ENCODE results near the gene S100A4.
"Not testable (repeated sequence)": the region's sequence is repeated elsewhere in the genome, so short reads cannot be mapped to it uniquely, and the experiment has no call there.

The S100A4 gene

DNA sequence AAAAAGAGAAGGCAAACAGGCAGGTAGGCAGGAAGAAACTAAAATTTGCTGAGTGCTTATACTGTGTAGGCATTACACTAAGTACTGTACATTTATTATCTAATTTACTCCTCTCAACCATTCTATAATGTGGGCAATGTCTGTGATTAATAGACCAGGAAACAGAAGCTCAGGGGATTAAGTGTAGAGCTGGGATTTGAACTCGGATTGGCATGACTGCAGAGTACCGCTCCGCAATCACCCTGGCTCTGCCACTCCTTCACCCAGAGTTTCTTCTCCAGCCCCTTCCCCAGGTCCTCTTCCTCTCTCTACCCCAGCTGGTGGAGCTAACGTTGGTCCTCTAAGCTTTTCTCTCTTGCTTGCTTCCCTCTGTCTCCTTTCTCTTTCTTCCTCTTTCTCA, 31.5 kb upstream of the S100A4 start:
- Histone ChIP-seq H3K36me3 (no peaks in the 10 kb centered on the region), H3K27ac (peak overlapping the region; percentile 87), H3K27me3 (ENCODE audit: insufficient read depth, low read depth, severe bottlenecking) (no peaks in the 10 kb centered on the region), H3K9me3 (ENCODE audit: severe bottlenecking) (peaks cover 14% of the 10 kb centered on the region), H3K4me3 (ENCODE audit: low read depth, low read length) (no peak overlapping the region)
- peak; percentile 76 for DNase-seq
- TF ChIP-seq, protein P1, sequence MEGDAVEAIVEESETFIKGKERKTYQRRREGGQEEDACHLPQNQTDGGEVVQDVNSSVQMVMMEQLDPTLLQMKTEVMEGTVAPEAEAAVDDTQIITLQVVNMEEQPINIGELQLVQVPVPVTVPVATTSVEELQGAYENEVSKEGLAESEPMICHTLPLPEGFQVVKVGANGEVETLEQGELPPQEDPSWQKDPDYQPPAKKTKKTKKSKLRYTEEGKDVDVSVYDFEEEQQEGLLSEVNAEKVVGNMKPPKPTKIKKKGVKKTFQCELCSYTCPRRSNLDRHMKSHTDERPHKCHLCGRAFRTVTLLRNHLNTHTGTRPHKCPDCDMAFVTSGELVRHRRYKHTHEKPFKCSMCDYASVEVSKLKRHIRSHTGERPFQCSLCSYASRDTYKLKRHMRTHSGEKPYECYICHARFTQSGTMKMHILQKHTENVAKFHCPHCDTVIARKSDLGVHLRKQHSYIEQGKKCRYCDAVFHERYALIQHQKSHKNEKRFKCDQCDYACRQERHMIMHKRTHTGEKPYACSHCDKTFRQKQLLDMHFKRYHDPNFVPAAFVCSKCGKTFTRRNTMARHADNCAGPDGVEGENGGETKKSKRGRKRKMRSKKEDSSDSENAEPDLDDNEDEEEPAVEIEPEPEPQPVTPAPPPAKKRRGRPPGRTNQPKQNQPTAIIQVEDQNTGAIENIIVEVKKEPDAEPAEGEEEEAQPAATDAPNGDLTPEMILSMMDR (IDR thresholded peaks at IDR 0.05; ENCODE audit: low read depth, low read length): no peak

DNA sequence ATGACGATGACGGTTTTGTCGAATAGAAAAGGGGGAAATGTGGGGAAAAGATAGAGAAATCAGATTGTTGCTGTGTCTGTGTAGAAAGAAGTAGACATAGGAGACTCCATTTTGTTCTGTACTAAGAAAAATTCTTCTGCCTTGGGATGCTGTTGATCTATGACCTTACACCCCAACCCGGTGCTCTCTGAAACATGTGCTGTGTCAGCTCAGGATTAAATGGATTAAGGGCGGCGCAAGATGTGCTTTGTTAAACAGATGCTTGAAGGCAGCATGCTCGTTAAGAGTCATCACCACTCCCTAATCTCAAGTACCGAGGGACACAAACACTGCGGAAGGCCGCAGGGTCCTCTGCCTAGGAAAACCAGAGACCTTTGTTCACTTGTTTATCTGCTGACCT, 29.9 kb upstream of the S100A4 start:
- not testable (repeated sequence) for H3K36me3 ChIP-seq; H3K27me3 ChIP-seq (ENCODE audit: insufficient read depth, low read depth, severe bottlenecking); H3K4me3 ChIP-seq (ENCODE audit: low read depth, low read length)
- DNase-seq: peak; percentile 97
- Histone ChIP-seq H3K27ac (peak overlapping the region; percentile 87), H3K9me3 (ENCODE audit: severe bottlenecking) (peaks cover 11% of the 10 kb centered on the region)

DNA sequence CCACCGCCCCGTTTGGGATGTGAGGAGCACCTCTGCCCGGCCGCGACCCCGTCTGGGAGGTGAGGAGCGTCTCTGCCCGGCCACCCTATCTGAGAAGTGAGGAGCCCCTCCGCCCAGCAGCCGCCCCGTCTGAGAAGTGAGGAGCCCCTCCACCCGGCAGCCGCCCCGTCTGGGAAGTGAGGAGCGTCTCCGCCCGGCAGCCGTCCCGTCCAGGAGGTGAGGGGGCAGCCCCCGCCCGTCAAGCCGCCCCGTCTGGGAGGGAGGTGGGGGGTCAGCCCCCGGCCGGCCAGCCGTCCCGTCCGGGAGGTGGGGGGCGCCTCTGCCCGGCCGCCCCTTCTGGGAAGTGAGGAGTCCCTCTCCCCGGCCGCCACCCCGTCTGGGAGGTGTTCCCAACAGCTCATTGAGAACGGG, 29.5 kb upstream of the S100A4 start:
- DNase-seq: peak; percentile 68
- H3K27me3 ChIP-seq (ENCODE audit: insufficient read depth, low read depth, severe bottlenecking); H3K4me3 ChIP-seq (ENCODE audit: low read depth, low read length); H3K36me3 ChIP-seq: not testable (repeated sequence)
- H3K27ac ChIP-seq: peak overlapping the region; percentile 87
- H3K9me3 ChIP-seq (ENCODE audit: severe bottlenecking): peaks cover 11% of the 10 kb centered on the region

DNA sequence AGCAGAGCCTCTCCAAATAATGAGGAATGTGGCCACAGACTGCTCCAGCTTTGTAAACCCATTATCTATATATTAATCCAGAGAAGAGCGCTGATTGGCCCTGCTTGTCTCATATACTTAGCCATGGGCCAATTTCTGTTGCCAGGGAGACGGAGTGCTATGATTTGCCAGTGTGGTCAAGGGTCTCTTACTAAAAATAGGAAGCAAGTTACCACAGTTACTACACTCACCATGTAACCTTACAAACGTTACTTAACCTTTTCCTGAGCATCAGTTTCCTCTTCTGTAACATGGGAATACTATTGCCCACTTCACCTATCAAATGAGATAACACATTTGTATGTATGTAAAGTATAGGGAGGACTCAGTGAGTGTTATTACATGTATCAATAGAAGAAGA, 27.7 kb upstream of the S100A4 start:
- peaks cover 11% of the 10 kb centered on the region for H3K9me3 ChIP-seq (ENCODE audit: severe bottlenecking)
- H3K27ac ChIP-seq: 0 out of 2 replicates have a peak overlapping the region, but pooled peaks have one; percentile 0
- TF ChIP-seq, protein P1 (IDR thresholded peaks at IDR 0.05; ENCODE audit: low read depth, low read length): no peak
- H3K36me3 ChIP-seq: no peaks in the 10 kb centered on the region
- no peak for DNase-seq
- H3K27me3 ChIP-seq (ENCODE audit: insufficient read depth, low read depth, severe bottlenecking): no peaks in the 10 kb centered on the region
- no peak overlapping the region for H3K4me3 ChIP-seq (ENCODE audit: low read depth, low read length)

DNA sequence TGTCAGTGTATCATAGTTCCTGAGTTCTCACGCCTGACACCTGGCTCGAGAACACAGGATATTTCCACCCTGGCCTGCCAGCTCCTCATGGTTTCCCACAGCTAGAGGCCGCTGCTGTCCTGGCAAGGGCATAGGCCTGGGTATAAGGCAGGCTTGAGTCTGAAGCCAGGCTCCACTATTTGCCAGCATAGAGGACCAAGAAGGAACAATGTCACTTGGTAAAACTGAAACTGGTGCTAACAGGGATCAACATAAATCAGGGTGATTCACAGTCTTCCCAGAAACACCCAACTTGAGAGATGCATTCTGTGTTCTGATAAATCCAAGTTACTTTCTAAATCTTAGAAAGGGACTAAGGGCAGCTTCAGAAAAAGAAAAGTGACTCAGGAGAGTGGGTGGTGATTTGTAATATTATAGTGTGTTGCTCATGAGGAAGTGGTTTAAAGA, 27.0 kb upstream of the S100A4 start:
- DNase-seq: peak; percentile 98
- no peaks in the 10 kb centered on the region for H3K27me3 ChIP-seq (ENCODE audit: insufficient read depth, low read depth, severe bottlenecking)
- peaks cover 11% of the 10 kb centered on the region for H3K9me3 ChIP-seq (ENCODE audit: severe bottlenecking)
- no peaks in the 10 kb centered on the region for H3K36me3 ChIP-seq
- H3K4me3 ChIP-seq (ENCODE audit: low read depth, low read length): no peak overlapping the region
- TF ChIP-seq, protein P1 (IDR thresholded peaks at IDR 0.05; ENCODE audit: low read depth, low read length): peak; percentile 99
- peak overlapping the region; percentile 6; the same call in 1 of the 2 replicates for H3K27ac ChIP-seq

DNA sequence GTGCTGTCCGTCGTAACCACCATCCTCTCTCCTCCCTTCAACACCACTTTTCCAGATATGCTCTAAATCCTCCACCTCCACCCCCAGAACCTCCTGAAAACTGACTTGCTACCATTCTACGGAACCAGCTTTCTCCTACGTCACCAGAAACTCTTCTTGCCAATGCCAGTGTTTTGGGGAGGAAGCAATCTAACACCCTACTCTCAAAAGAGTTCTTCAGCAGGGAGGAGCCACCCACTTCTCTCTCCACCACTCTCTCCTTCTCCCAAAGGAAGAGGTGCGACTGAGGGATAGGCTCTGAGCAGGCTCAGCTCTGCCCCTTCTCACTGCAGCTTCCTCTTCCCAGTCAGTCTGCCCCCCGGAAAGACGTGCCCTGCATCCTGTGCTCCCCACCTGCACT, 26.1 kb upstream of the S100A4 start:
- DNase-seq: no peak
- no peaks in the 10 kb centered on the region for H3K36me3 ChIP-seq
- H3K9me3 ChIP-seq (ENCODE audit: severe bottlenecking): peaks cover 11% of the 10 kb centered on the region
- no peaks in the 10 kb centered on the region for H3K27me3 ChIP-seq (ENCODE audit: insufficient read depth, low read depth, severe bottlenecking)
- H3K4me3 ChIP-seq (ENCODE audit: low read depth, low read length): no peak overlapping the region
- TF ChIP-seq, protein P1 (IDR thresholded peaks at IDR 0.05; ENCODE audit: low read depth, low read length): no peak
- H3K27ac ChIP-seq: no peak overlapping the region

DNA sequence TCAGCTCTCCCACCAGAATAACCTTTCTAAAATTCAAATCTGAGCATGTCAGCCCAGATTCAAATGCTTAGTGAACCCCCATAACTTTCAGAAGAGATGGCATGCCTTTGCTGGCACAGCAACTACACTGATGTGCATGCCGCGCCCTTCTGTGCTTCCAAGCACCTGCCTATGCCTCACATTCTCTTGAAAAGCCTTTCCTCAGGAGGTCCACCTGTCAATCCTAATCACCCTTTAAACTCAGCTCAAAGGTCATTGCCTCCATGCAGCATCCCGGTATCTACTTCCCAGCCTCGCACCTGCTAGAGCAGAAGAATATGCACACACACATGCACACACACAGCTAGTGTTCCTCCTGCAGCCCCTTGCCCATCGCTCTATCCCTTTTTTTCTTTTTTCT, 25.3 kb upstream of the S100A4 start:
- TF ChIP-seq, protein P1 (IDR thresholded peaks at IDR 0.05; ENCODE audit: low read depth, low read length): no peak
- Histone ChIP-seq H3K36me3 (no peaks in the 10 kb centered on the region), H3K9me3 (ENCODE audit: severe bottlenecking) (peaks cover 11% of the 10 kb centered on the region), H3K27ac (no peak overlapping the region), H3K27me3 (ENCODE audit: insufficient read depth, low read depth, severe bottlenecking) (no peaks in the 10 kb centered on the region), H3K4me3 (ENCODE audit: low read depth, low read length) (no peak overlapping the region)
- DNase-seq: peak; percentile 19
